H1 (cell line): ENCODE results near the gene LGALS9. TPM values are rescaled to one million over a fixed set of nuclear protein-coding genes. Genes with fewer than 3 reads are reported as not detected.

Experiments used
- CTCF ChIA-PET: fragments of 300-600 bp; sonication (Branson Sonifier 250); formaldehyde crosslinking; loops from one replicate; lab custom pipeline; 2021; ENCODE audit not compliant: partially characterized antibody; lab: Charles Lee
- POLR2A ChIA-PET: fragments of 300-600 bp; sonication (Branson Sonifier 250); formaldehyde crosslinking; loops from one replicate; lab custom pipeline; 2021; ENCODE audit warnings: inconsistent platforms; ENCODE audit not compliant: partially characterized antibody; lab: Charles Lee
- DNase-seq, 2 experiments: peaks; one replicate each; pipeline versions ENCODE4 v3.0.0 to v3.0.0-alpha.2; 2010 to 2022; ENCODE audit warnings: low spot score in 2 of 2, low read depth in 1 of 2, mixed read lengths in 1 of 2
- FAIRE-seq: peaks from 2 replicates; lab custom pipeline; 2011; peaks lifted over from hg19 to GRCh38; lab: Jason Lieb, UNC
- H2AFZ ChIP-seq: 2 replicates; pipeline ENCODE4 v1.8.1; 2012; ENCODE audit warnings: low read length, inconsistent platforms
- H2AK5ac ChIP-seq: 2 replicates; pipeline ENCODE4 v1.6.1; 2013; ENCODE audit warnings: low read depth, low read length
- H2BK120ac ChIP-seq: replicated peaks from 2 replicates; pipeline ENCODE3; 2013; ENCODE audit warnings: low read depth, low read length, inconsistent platforms
- H2BK12ac ChIP-seq: 2 replicates; pipeline ENCODE4 v1.6.1; 2013; ENCODE audit warnings: low read depth, low read length
- H2BK15ac ChIP-seq: 2 replicates; pipeline ENCODE4 v1.6.1; 2013; ENCODE audit warnings: low read length
- H2BK20ac ChIP-seq: 2 replicates; pipeline ENCODE4 v1.6.1; 2013; ENCODE audit warnings: low read length
- H2BK5ac ChIP-seq: 2 replicates; pipeline ENCODE4 v1.6.1; 2013; ENCODE audit warnings: low read depth, low read length
- H3K14ac ChIP-seq: 2 replicates; pipeline ENCODE4 v1.6.1; 2013; ENCODE audit warnings: inconsistent platforms; ENCODE audit not compliant: insufficient read length
- H3K18ac ChIP-seq: 2 replicates; pipeline ENCODE4 v1.6.1; 2013; ENCODE audit warnings: low read length; ENCODE audit errors: extremely low read depth
- H3K23ac ChIP-seq: 2 replicates; pipeline ENCODE4 v1.6.1; 2013; ENCODE audit warnings: inconsistent platforms; ENCODE audit not compliant: insufficient read length
- H3K23me2 ChIP-seq: 2 replicates; pipeline ENCODE4 v1.6.1; 2013; ENCODE audit warnings: low read depth, low read length
- H3K27ac ChIP-seq: 2 replicates; pipeline ENCODE4 v1.6.1; 2011; ENCODE audit warnings: low read depth, low read length, inconsistent platforms
- H3K27me3 ChIP-seq, 4 experiments: replicated peaks in 1 of 4; 1 replicate in 1 of 4; 2 replicates in 3 of 4; pipeline versions ENCODE4 v1.6.1 to v1.8.1; 2011 to 2013; ENCODE audit warnings: low read length in 3 of 4, mild to moderate bottlenecking in 3 of 4, inconsistent platforms in 2 of 4, mixed read lengths in 2 of 4, moderate library complexity in 1 of 4; ENCODE audit not compliant: control insufficient read depth in 3 of 4, insufficient read depth in 3 of 4; ENCODE audit errors: extremely low read depth in 1 of 4
- H3K36me3 ChIP-seq, 4 experiments: 2 replicates each; pipeline versions ENCODE4 v1.6.1 to v1.8.1; 2011 to 2013; ENCODE audit warnings: mild to moderate bottlenecking in 4 of 4, low read length in 3 of 4, moderate library complexity in 2 of 4, control low read depth in 1 of 4, inconsistent platforms in 1 of 4; ENCODE audit not compliant: insufficient read depth in 4 of 4, control insufficient read depth in 2 of 4
- H3K4ac ChIP-seq: replicated peaks from 2 replicates; pipeline ENCODE3; 2013; ENCODE audit warnings: low read length, low read depth, mixed read lengths, inconsistent platforms; ENCODE audit not compliant: insufficient read length
- H3K4me1 ChIP-seq, 4 experiments: replicated peaks in 1 of 4; 1 replicate in 1 of 4; 2 replicates in 3 of 4; pipeline versions ENCODE4 v1.6.1 to v1.8.1; 2011 to 2013; ENCODE audit warnings: low read length in 3 of 4, inconsistent platforms in 2 of 4, mixed read lengths in 1 of 4; ENCODE audit not compliant: insufficient read depth in 4 of 4, control insufficient read depth in 3 of 4
- H3K4me2 ChIP-seq, 2 experiments: 2 replicates each; pipeline versions ENCODE4 v1.6.1 to v1.8.1; 2011 to 2013; ENCODE audit warnings: low read depth in 2 of 2, low read length in 2 of 2, control low read depth in 1 of 2, inconsistent platforms in 1 of 2, mild to moderate bottlenecking in 1 of 2; ENCODE audit not compliant: insufficient read depth in 1 of 2
- H3K4me3 ChIP-seq, 4 experiments: fragments of 200-600, 300-600 bp in 1 of 4; sonication (generic), shearing (Covaris generic), sonication (Bioruptor Twin) in 1 of 4; 2 replicates each; pipeline versions ENCODE4 v1.5.1 to v1.8.1; 2011 to 2016; ENCODE audit warnings: low read length in 4 of 4, low read depth in 3 of 4, control low read depth in 2 of 4, inconsistent platforms in 2 of 4, mild to moderate bottlenecking in 2 of 4, mixed read lengths in 1 of 4, moderate library complexity in 1 of 4; ENCODE audit not compliant: insufficient read depth in 2 of 4; ENCODE audit errors: extremely low read depth in 1 of 4
- H3K56ac ChIP-seq: replicated peaks from 2 replicates; pipeline ENCODE3; 2013; ENCODE audit warnings: low read depth, mild to moderate bottlenecking, mixed read lengths, low read length, inconsistent platforms; ENCODE audit not compliant: insufficient read length
- H3K79me1 ChIP-seq: 2 replicates; pipeline ENCODE4 v1.6.1; 2013; ENCODE audit warnings: low read depth, low read length, control low read depth
- H3K79me2 ChIP-seq, 2 experiments: 2 replicates each; pipeline versions ENCODE4 v1.6.1 to v1.8.1; 2012 to 2013; ENCODE audit warnings: low read length in 2 of 2, mild to moderate bottlenecking in 2 of 2, inconsistent platforms in 1 of 2; ENCODE audit not compliant: insufficient read depth in 2 of 2, control insufficient read depth in 1 of 2
- H3K9ac ChIP-seq, 4 experiments: replicated peaks in 1 of 4; 1 replicate in 1 of 4; 2 replicates in 3 of 4; pipeline versions ENCODE4 v1.6.1 to v1.8.1; 2011 to 2013; ENCODE audit warnings: low read depth in 3 of 4, low read length in 3 of 4, control low read depth in 2 of 4, mild to moderate bottlenecking in 2 of 4, moderate library complexity in 2 of 4, inconsistent platforms in 1 of 4; ENCODE audit errors: extremely low read depth in 1 of 4
- H3K9me3 ChIP-seq, 2 experiments: 2 replicates each; pipeline versions ENCODE4 v1.6.1 to v1.8.1; 2012 to 2013; ENCODE audit warnings: mild to moderate bottlenecking in 2 of 2, moderate library complexity in 2 of 2, control low read depth in 1 of 2, inconsistent platforms in 1 of 2, low read depth in 1 of 2, low read length in 1 of 2, mixed read lengths in 1 of 2; ENCODE audit not compliant: insufficient read depth in 2 of 2
- H4K20me1 ChIP-seq, 2 experiments: replicated peaks in 1 of 2; 2 replicates each; pipeline versions ENCODE3 to v1.8.1; 2011 to 2013; ENCODE audit warnings: inconsistent platforms in 2 of 2, low read length in 2 of 2, mild to moderate bottlenecking in 1 of 2; ENCODE audit not compliant: insufficient read depth in 2 of 2, control insufficient read depth in 1 of 2
- H4K5ac ChIP-seq: 2 replicates; pipeline ENCODE4 v1.6.1; 2013; ENCODE audit warnings: low read length, low read depth, mixed read lengths, inconsistent platforms; ENCODE audit not compliant: insufficient read length
- H4K8ac ChIP-seq: 2 replicates; pipeline ENCODE4 v1.8.0; 2013; ENCODE audit warnings: mild to moderate bottlenecking, moderate library complexity, low read length, inconsistent platforms; ENCODE audit not compliant: insufficient read depth; ENCODE audit errors: extremely low read depth
- H4K91ac ChIP-seq: replicated peaks from 2 replicates; pipeline ENCODE3; 2013; ENCODE audit warnings: low read length, mixed read lengths, inconsistent platforms; ENCODE audit not compliant: insufficient read length
- EP300 ChIP-seq, 2 experiments: IDR thresholded peaks; 1 replicate in 1 of 2; 2 replicates in 1 of 2; pipeline ENCODE4 v1.6.1; 2011 to 2012; ENCODE audit warnings: low read depth in 2 of 2, low read length in 2 of 2, mild to moderate bottlenecking in 2 of 2, borderline replicate concordance in 1 of 2, inconsistent platforms in 1 of 2, moderate library complexity in 1 of 2
- KDM5A ChIP-seq: fragments of 200-600 bp; IDR thresholded peaks from 2 replicates; pipeline ENCODE4 v1.7.1; 2012; ENCODE audit warnings: mild to moderate bottlenecking, low read length, inconsistent platforms, mixed read lengths
- POU5F1 ChIP-seq: IDR thresholded peaks from 2 replicates; pipeline ENCODE4 v1.6.1; 2011; ENCODE audit warnings: low read depth, mild to moderate bottlenecking, low read length, moderate library complexity
- TBP ChIP-seq: IDR thresholded peaks from 2 replicates; pipeline ENCODE4 v1.6.1; 2011; ENCODE audit warnings: low read depth, low read length, improper control_type of control experiment
- WGBS, 2 experiments: shearing (Covaris generic) in 1 of 2; methylation state at CpG; one replicate each; pipeline versions ENCODE4 v1.1.6 to v1.1.7; 2013 to 2015; ENCODE audit warnings: low lambda C conversion rate in 2 of 2, mixed read lengths in 2 of 2, inconsistent platforms in 1 of 2, low coverage in 1 of 2, missing lambda C conversion rate in 1 of 2; ENCODE audit not compliant: insufficient replicate concordance in 2 of 2, insufficient coverage in 1 of 2, insufficient read length in 1 of 2; ENCODE audit errors: extremely low coverage in 1 of 2, missing lambda C conversion rate in 1 of 2; 5-methylcytosine and 5-hydroxymethylcytosine counted together
- polyA plus RNA-seq, 7 experiments: library from polyadenylated mRNA; depleted of rRNA in 3 of 7; stranded (reverse) in 5 of 7; unstranded in 2 of 7; fragments of >200 nt in 5 of 7; fragments of 200-250 nt in 2 of 7; gene quantifications; 1 replicate in 5 of 7; 2 replicates in 1 of 7; 4 replicates in 1 of 7; pipeline versions ENCODE4 v1.2.1 to v1.2.3, GENCODE V29; 2011 to 2013; ENCODE audit warnings: missing spikeins in 2 of 7, mixed read lengths in 2 of 7
- total RNA-seq: library from RNA; stranded (reverse); fragmentation: NEBNext Ultra II Directional; extraction: Animal tissue kit (Norgen Biotek cat#: 25700); gene quantifications from 2 replicates; pipeline ENCODE4 v1.2.1, GENCODE V29; 2021

LGALS9 gene
- total and polyA plus RNA-seq, 2 of the 8 experiments (the other 6 are each of a cell fraction or from before 2014, with no cell fraction given) = 0.95 to 1.7 TPM

DNA sequence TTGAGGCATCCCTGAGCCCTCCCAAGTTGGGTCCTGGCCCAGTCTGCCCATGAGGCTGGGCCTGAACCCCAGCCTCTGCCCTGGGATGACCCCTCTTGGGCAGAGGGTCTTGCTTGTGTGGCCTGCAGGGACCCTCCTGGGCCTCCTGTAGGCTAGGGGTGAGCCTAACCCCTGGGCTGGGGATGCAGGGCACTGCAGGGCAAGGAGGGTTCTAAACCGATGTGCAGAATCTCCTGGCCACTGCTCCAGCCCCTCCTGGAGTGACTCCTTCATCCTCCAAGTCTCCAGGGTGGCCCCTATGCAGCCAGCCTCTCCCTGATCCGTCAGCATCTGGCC lies 37.5 kb downstream of the LGALS9 start:
- Histone ChIP-seq H4K5ac (no peak overlapping the region), H4K8ac (no peak overlapping the region), H3K9me3 (no peaks in the 10 kb centered on the region), H3K4me2 (no peak overlapping the region), H2BK5ac (no peak overlapping the region), H3K14ac (no peak overlapping the region), H2AK5ac (no peak overlapping the region), H4K20me1 (peaks cover 0 to 2% of the 10 kb centered on the region in 2 experiments), H3K4me1 (no peaks in the 10 kb centered on the region), H3K27me3 (no peaks in the 10 kb centered on the region), H3K56ac (no peak overlapping the region), H2BK20ac (no peak overlapping the region), H3K36me3 (no peaks in the 10 kb centered on the region), H3K4ac (no peak overlapping the region), H3K9ac (no peak overlapping the region), H2BK12ac (no peak overlapping the region), H3K18ac (no peak overlapping the region), H3K79me1 (no peaks in the 10 kb centered on the region), H2AFZ (no peak overlapping the region), H2BK120ac (no peak overlapping the region), H2BK15ac (no peak overlapping the region), H3K23me2 (no peaks in the 10 kb centered on the region), H3K23ac (no peak overlapping the region), H3K4me3 (no peak overlapping the region), H3K79me2 (no peaks in the 10 kb centered on the region), H4K91ac (no peak overlapping the region), H3K27ac (no peak overlapping the region)
- TF ChIP-seq KDM5A (no peak), EP300 (IDR thresholded peaks at IDR 0.05; ENCODE audit: borderline replicate concordance in 1 of 2, low read depth in 2 of 2, low read length in 2 of 2) (no peak), POU5F1 (no peak), TBP (no peak)
- WGBS, 2 experiments = 91% methylated on average over 2 of the region's 2 CpGs; no CpG with 5 or more reads in 1 of the 2 experiments
- POLR2A ChIA-PET = no interaction called here
- DNase-seq (no peak), FAIRE-seq (no peak)
- CTCF ChIA-PET = no interaction called here
